GM11168 (cell line): Measurements from ENCODE around the gene ARHGAP28.

Experiments used
- in situ Hi-C: fragments of 300-500 bp; cut with MboI; formaldehyde crosslinking; loops from one replicate; pipeline ENCODE4 v1.12.0; 2022; ENCODE audit warnings: low sequenced_read_pairs; ENCODE audit not compliant: unreplicated experiment

Gene ARHGAP28

DNA sequence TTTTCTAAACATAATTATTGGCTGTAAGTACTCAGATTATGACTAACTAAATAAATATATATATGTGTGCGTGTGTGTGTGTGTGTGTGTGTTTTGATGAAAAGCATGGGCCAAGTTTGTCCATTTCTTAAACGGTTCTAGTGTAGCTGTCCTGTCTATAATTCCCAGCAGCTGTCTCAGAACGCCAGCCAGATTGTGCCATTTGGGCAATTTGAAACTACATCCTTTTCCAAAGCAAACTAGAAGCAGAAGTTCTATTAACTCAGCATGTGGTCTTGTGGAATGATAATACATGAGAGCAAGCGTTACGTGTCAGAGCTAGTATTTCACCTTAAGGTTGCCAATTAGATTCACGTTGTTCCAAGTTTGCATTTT lies 1.7 kb downstream of the ARHGAP28 start:
- in situ Hi-C loops: no loop called here

DNA sequence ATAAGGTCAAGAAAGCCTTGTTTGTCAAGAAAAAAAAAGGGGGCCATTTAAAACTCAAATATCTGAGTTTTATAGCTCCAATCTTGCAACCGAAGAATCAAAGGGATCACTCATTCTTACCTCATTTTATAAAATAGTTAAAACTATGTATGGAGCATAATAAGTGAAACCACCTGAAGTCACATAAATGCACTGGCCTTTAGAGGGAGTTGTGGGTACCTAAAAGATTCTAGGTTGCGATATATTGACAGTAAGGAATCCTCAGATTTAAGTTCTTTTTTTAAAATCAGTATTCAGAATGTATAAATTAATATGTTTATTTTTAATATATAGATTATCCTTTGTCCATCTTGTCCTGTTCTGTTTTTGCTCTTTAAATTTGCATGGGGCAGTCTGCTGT lies 3.4 kb downstream of the ARHGAP28 start:
- in situ Hi-C loops: no loop called here

DNA sequence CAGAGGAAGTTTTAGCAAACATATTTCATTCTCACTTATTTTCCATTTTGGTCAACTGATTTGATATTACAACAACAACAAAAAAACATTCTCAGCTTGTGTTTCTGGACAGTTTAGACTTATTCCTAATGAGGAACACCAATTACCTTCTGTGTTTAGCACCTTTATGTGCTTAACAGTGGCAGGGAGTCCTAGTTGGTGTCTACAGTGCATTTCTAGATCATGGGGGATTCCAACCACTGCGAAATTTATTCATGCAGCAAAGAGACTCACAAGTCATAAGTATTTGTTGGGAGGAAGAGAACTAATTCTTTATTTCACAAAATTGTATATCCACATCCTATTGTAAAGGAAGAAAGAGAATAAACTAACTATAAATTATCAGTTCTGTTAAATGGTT lies 4.2 kb downstream of the ARHGAP28 start:
- in situ Hi-C loops: no loop called here

DNA sequence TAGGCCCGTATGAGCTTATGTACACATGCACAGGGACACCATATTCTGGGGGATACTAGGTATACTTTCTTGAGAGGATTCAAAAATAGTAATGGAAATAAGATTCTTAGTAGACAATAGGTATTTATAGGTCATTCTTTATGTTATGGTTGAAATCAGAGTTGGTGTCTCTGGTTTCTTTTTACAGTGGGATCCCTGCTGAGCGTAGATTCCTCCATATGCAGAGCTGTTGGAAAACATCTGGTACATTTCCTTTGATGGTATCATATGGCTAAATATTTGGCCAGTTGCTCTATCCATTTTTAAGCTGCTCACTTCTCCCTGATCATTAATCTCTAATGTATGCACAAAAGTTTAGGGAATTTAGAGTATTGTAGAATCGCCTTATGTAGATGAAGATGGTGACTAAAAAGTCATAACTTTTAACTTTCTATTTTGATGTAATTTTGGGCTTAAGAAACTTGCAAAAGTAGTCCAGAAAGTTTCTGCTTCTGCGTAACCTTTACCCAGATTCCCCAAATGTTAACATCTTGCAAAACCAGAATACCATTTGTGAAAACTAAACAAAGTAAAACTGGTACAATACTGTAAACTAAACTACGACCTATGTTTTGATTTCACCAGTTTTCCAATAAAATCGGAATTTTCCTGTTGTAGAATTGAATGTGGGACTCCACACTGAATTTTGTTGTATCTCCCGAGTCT lies 5.4 kb downstream of the ARHGAP28 start:
- in situ Hi-C loops: no loop called here

DNA sequence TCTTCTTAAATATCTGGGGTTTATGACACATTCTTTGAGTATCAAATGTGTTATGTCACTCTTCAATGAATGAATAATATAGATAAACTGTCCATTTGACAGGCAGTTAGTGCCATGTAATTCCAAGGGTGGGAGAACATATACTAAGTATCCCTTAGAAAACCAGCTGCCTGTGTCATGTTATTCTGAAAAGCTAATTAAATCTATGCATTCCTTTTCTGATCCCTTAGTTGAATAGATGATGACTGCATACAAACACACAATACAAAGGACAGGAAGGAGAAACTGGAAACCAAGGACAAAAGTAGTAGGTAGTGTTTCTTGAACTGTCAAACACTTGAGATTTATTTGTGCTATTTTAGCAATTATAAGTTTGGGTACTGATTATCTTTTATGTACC lies 8.3 kb downstream of the ARHGAP28 start:
- in situ Hi-C loops: no loop called here

DNA sequence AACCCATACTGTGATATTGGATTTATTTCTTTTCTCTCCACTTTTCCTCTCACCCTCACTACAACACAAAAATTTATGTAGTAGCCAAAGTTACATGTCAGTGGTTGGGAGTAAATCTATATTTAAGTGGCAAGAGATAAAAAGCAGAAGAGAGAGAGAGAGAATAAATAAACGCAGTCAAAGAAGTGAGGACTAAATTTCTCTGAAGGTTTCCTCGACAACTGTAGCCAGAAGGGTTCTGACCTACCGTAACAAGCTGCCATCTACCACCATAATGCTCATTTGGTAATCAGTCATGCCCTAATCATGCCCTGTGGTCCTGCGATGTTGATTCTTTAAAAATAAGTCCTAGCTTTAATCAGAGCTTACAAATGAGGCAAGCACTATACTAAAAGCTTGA lies 9.1 kb downstream of the ARHGAP28 start:
- in situ Hi-C loops: no loop called here

DNA sequence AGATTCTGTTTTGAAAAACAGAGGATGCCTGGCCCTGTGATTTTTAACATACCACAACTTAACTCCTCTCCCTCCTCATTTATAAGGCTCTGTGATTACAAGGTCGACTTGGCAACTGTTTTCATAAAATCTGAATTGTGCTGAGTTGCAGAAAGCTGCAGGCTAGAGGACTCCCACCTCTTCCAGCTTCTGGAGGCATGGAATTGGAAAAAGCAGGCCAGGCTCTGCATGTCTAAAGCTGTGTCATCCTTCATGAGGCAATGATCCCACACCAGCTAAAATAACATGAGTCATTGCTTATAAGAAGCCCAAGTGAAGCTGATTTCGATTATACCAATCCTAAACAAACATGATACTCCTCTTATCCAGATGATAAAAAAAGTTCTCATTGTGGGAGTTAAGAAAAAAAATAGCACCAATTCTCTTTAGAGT lies 11.7 kb downstream of the ARHGAP28 start:
- in situ Hi-C loops: no loop called here

DNA sequence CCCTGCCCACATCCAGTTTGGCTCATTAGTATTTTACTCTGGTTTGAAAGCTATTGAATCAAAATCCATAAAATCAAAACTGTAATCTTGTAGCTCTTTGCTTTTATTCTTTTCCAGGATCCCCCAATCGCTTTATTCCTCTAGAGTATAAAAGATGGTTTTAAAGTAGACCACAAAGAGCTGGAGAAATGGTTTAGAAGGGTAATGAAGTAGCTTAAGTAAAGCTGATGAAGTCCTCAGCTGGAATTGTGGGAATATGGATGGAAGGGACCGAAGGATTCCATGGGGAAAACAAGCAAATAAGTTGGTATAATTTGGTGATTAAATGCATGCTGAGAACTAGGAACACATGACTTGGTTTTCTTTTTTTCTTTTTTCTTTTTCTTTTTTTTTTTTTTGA lies 12.3 kb downstream of the ARHGAP28 start:
- in situ Hi-C loops: no loop called here

DNA sequence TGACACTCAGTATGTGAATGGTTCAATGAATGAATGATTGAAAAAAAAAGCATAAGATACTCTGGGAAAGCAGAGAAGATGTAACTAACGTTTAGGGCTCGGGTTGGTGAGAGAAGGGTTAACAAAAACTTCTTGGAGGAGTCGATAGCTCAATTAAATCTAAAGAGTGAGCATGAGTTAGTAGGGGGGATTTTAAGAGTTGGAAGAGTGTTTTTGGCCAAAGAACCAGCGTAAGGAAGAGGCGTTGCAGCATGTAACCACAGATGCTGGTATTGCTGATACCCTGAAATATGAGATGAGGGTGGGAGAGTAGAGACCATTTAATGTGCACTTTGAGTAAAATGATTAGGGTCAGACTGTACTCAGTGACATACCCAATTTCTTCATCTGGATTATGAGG lies 14.5 kb downstream of the ARHGAP28 start:
- in situ Hi-C loops: no loop called here

DNA sequence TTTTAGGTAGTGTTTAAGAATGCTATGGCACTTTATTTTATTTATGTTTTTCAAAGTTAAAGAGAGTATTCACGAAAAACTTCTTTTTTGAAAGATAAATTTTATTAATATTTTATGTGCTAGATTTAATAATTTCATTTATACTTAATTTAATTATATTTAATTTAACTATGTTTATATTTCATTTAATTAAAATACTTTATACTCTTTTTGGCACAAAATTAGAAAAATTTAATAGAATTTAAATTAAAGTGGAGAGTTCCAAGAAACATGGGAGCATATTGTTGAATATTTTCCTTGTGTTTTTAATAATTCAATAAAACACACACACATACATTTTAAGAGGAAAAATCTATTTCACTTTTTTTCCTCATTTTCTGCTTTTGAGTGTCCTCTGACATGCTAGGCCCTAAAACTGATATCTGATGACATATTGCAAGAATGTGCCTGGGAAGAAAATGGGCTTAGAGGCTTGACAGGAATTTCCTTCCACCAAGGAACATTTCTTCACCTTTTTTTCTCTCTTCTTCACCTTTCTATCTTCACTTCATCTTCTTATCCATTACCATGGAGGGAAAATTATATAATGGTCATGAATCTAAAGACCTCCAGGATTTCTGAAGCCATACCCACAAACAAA lies 15.4 kb downstream of the ARHGAP28 start:
- in situ Hi-C loops: no loop called here

DNA sequence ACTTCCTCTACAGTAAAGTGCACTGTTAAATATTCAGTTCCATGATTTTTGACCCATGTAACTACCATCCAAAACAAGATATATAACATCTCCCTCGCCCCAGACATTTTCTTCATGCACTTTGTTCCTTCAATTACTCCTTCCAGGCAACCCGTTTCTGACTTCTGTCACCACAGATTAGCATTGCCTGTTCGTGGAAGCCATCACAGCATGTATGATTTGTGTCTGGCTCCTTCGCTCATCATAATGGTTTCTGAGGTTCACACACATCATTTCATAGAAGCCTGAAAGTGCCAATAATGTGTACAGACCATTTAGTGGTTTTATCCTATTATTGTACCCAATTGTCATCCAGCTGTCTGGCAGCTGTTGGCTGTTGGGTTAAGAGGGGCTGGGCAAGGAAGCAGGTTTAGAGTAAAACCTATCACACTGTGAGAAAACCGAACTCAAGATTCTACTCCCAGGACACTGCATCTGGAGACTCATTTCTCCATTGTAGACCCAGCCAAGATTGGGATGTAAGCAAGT lies 16.1 kb downstream of the ARHGAP28 start:
- in situ Hi-C loops: no loop called here

DNA sequence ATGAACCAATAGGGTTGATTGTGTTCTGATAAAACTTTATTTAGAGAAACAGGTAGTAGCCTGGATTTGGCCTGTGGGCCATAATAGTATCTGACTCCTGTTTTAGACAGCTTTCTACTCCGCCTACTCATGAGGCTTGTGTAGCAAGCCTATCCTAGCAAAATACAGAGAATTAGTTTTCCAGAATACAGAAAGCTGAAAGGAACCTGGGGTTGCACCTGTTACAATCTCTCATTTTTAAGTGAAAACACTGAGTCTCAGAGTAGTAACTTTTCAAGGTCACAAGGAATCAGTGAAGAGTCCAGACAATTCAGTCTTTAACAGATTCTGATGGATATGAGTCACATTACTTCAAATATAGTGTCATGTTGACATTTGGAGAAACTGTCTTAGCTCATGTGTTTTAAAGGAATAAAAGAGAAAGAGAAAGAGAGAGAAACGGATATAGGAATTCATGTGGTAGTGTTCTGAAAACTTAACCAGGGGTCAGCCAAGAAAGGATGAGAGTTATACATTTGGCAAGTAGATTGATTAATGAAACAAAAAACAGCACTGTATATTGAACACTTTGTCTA lies 17.0 kb downstream of the ARHGAP28 start:
- in situ Hi-C loops: no loop called here

DNA sequence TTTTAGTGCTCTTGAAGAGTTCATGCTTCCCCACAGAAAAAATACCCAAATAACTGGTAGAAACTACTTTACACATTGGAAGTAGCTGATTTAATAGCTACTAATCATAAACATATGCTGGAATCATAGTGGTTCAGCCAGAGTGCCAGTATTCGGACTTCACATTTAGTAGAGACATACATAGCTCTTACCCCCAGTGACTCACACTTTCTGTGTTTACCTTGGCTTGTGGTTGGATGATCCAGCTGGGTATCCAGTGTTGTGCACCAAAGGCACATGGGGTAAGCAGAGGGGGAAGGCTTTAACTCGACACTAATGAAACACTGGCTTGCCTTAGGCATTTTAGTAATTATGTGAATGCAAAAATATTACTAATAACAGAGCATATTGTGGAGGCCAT lies 18.1 kb downstream of the ARHGAP28 start:
- in situ Hi-C loops: no loop called here

DNA sequence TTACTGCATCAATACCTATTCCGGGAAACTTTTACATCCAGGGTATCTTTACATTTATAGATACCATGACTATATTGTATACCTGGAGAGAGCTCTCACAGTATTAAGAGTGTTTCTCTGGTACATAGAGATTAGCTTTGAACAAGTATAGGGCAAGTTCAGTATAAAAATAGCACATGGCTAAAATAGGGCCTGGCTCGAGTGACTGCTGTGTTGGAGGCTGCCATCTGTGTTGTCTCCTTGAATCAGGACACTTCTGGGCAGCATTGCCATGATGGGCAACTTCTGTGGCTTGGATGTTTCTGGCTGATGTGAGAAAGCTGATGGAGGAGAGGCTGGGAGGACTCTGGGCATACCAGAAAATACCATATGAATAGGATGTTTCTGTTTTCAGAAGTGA lies 18.7 kb downstream of the ARHGAP28 start:
- in situ Hi-C loops: no loop called here

DNA sequence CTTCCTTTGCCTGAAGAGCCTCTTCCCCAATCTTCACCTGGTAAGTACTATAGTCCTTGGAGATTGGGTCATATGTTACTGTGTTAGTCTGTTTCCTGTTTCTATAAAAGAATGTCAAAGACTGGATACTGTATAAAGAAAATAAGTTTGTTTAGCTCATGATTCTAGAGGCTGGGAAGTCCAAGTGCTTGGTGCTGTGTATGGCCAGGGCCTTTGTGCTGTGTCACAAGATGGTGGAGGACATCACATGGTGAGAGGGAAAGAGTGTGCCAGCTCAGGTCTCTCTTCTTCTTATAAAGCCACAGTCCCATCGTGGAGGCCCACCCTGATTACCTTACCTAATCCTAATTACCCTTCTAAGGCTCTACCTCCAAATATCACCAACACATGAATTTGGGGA lies 20.9 kb downstream of the ARHGAP28 start:
- in situ Hi-C loops: no loop called here

DNA sequence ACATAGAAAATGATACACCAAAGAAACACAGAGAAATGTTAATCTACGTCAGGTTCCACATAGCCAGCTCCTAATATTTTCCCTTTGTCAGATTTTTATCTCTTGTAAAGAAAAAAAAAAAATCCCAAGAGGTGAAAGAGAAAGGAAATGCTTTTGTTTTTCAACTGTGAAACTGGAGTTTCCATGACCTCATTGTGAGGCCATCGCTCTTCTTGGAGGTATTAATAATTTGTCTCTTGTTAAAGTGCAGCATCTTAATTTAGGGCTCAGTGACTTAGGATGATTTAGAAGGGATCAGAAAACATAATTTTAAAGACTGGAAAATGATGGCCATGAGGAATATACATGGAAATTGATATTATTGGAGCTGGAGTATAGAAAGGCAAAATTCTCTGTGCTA lies 21.7 kb downstream of the ARHGAP28 start:
- in situ Hi-C loops: no loop called here

DNA sequence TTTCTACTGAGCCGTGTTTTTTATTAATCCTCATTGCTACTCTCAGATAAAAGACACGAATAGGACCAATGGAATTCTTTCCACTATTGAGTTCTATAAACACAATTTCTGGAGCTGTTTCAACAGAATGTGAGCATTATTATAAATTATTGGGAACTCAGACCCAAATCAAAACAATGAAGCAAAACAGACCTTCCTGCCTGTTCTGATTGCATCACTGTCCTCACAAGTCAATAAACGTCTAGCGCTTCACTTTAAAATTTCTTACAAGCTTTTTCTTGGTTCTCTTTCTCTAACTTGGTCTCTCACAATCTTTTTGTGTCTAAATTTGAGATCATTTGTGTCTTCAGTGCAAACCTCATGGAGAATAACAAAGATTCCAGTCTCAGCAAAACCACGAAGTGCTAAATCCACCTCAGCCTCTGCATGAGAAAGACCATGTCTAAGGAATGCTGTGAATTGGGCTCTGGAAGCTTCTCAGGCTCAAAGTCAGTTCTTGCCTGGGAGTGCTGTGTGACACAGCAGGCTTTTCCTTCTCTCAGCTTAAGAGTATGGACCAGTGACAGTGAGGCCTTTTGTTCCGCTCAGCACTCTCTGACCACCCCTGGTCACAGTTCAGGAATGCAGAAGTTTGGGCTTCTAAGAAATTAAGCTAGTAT lies 22.8 kb downstream of the ARHGAP28 start:
- in situ Hi-C loops: no loop called here

DNA sequence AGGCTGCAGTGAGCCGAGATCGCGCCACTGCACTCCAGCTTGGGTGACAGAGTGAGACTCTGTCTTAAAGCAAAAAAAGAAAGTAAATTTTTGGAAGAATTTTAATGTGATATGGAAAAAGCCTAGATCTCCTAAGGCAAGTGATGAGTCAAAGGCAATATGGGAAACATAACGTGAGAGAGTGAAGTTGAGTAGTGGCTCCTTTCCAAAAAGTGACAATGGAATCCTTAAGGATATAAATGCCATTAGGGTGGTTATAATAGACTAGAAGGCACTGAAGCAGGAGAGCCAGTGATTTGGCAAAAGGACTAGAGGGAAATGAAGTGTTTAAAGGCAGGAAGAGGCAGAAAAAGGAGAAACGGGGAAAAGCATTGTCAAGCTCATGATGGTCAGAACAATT lies 25.6 kb downstream of the ARHGAP28 start:
- in situ Hi-C loops: no loop called here

DNA sequence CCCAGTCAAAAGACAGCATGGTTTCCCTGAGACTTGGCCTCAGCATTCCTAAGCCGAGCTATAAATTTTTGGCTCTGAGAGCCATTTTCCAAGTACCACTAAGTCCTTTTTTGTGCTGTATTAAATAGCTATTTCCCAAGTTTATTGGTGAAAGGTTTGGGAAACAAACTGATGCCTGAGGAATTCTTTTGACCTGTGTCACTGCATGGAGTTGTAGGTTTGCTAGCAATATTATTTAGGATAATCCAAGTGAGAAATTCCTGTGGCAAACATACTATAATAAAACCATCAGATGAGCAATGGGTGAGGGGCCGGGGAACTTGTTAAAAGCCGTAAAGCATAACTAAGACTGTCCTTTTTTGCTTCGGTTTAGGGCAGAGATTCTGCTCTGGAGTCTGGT lies 28.4 kb downstream of the ARHGAP28 start:
- in situ Hi-C loops: no loop called here

DNA sequence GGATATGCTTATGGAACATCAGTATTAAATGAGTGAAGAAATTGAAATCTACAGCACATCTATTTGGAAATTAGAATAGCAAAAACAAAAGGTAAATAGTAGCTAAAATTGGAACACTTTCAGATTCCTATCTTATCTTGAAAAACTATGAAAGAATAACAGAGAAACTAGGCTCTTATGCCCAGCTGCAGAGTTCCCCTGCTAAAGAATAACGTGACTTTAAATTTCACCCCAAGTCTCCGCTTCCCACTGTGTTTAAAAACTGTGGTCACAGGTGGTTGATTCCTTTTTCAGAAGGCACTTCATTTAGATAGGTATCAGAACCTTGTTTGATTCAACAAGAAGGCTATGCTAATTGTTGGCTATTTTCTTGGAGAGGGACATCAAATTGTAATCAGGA lies 30.1 kb downstream of the ARHGAP28 start:
- in situ Hi-C loops: no loop called here

DNA sequence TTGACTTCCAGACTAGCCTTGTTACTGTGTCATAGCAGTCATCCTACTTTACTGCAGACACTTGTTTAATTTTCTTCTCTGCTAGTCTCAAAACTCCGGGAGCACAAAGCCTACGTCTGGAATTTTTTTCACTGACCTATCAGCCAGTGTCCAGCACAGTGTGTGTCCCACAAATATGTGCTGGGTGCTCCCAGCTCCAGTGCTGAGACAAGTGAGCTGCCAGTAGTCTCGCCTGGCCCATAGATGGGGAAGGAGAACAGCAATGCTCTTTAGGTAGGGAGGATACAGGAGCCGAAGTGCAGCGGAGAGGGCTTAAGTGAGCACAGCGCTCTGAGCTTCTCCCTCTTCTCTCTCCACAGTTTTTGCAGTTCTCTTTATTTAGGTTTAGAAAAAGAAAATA lies 34.0 kb downstream of the ARHGAP28 start:
- in situ Hi-C loops: no loop called here
